Measurements from ENCODE around the gene KIFAP3. TPM values are rescaled to one million over a fixed set of nuclear protein-coding genes. Genes with fewer than 3 reads are reported as not detected.

KIFAP3 gene
- total and polyA plus RNA-seq, 2 donors (not counting 1 experiment from before 2014, with no cell fraction given): 3.7 to 14.9 TPM

DNA sequence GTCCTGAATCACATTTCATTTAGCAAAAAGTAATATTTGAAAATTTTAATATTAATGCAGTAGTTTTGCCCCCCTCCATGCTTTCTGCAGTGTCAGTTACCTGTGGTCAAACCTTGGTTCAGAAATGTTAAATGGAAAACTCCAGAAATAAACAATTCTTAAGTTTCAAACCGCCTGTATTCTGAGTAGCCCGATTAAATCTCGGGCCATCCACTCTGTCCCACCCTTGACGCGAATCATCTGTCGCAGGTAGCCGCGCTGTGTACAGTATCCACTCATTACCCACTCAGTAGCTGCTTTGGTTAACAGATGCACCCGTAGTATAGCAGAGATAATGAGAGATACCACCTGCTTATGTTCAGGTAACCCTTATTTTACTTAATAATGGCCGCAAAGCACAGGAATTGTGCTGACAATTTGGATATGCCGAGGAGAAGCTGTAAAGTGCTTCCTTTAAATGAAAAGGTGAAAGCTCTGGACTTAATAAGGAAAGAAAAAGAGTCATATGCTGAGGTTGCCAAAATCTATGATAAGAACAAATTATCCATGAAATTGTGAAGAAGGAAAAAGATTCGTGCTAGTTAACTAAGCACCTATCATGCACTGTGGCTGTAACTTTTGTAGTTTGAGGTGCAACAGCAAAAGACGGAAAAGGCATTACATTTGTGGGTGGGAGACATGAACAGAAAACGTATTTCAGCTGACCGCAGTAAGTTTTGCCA lies 179.9 kb downstream of the KIFAP3 start:
- CTCF ChIA-PET: interaction anchor here (0.6 to 1.7 kb wide), 3 partner anchors 7 to 527 kb away, joined by 3 to 5 read pairs (median 4); partner anchors contain the start of genes BLZF1 and NME7
- intact Hi-C loops (cut with micrococcal nuclease): loop anchor here (1.0 to 5.0 kb wide), 5 partner anchors 100 to 638 kb away; partner anchors contain the start of genes GORAB, METTL18, NME7 and SELL
- POLR2A ChIA-PET: interaction anchor here (0.9 to 2.5 kb wide), 3 partner anchors 100 to 638 kb away, joined by 3 to 15 read pairs (median 7); partner anchors contain the start of genes GORAB, KIFAP3 and METTL18
- no peak for ATAC-seq (ENCODE audit: low read depth)
- Mint-ChIP-seq H3K4me1 (peaks cover 38% of the 10 kb centered on the region), H3K9me3 (ENCODE audit: insufficient read depth) (no peaks in the 10 kb centered on the region), H3K4me3 (peak overlapping the region; percentile 98), H3K27ac (peak overlapping the region; percentile 100), H3K27me3 (peaks cover 17% of the 10 kb centered on the region)
- H3K9ac ChIP-seq (ENCODE audit: low read length): peak overlapping the region; percentile 88
- H3K4me3 ChIP-seq (ENCODE audit: control extremely low read depth in 1 of 5, extremely low read depth in 1 of 5, insufficient read depth in 1 of 5, low read depth in 2 of 5, low read length in 4 of 5): peak overlapping the region; percentile 81 to 96 (median 85)
- peak overlapping the region; percentile 83 for H3K4me2 ChIP-seq (replicated peaks; ENCODE audit: low read depth, low read length, poor library complexity, severe bottlenecking)
- H4K20me1 ChIP-seq (ENCODE audit: control insufficient read depth, insufficient read depth, low read length, poor library complexity, severe bottlenecking): no peaks in the 10 kb centered on the region
- 55% methylated on average over 10 of the region's 15 CpGs for WGBS (ENCODE audit: insufficient coverage)
- no peaks in the 10 kb centered on the region for H3K36me3 ChIP-seq (replicated peaks in 1 of 2; ENCODE audit: control extremely low read depth in 1 of 2, control insufficient read depth in 1 of 2, extremely low read depth in 1 of 2, insufficient read depth in 2 of 2, low read length in 1 of 2)
- no peak for DNase-seq
- H3K27ac ChIP-seq (ENCODE audit: low read length in 2 of 2): peak overlapping the region; percentile 97
- TF ChIP-seq CTCF (IDR thresholded peaks at IDR 0.05) (no peak), EZH2 (IDR thresholded peaks at IDR 0.05; ENCODE audit: borderline replicate concordance, insufficient read depth, low read depth, low read length, poor library complexity, severe bottlenecking) (no peak)
- H2AFZ ChIP-seq (ENCODE audit: insufficient read depth, low read depth, low read length, poor library complexity, severe bottlenecking): peak overlapping the region; percentile 91
- H3K9me3 ChIP-seq (ENCODE audit: control extremely low read depth in 1 of 3, control insufficient read depth in 2 of 3, insufficient read depth in 1 of 3, low read length in 2 of 3): no peaks in the 10 kb centered on the region
- peaks cover 38% of the 10 kb centered on the region for H3K79me2 ChIP-seq (ENCODE audit: control insufficient read depth, insufficient read depth, low read length)
- H3K4me1 ChIP-seq (ENCODE audit: control insufficient read depth in 2 of 2, insufficient read depth in 2 of 2, low read length in 2 of 2): peaks cover 25 to 32% of the 10 kb centered on the region in 2 donors
- peaks cover 0 to 5% (median 4%) of the 10 kb centered on the region in 4 experiments for H3K27me3 ChIP-seq (replicated peaks in 1 of 4; ENCODE audit: control extremely low read depth in 1 of 4, control insufficient read depth in 3 of 4, insufficient read depth in 4 of 4, low read length in 3 of 4)
